Neutrophil (primary cell): Measurements from ENCODE around the gene PLXNB3.
A peak's percentile ranks its signal among the peaks of the same experiment; 100 is the strongest.

ENCODE experiments used
- H3K27ac ChIP-seq: fragments of 200-600 bp; sonication (generic); 2 replicates; pipeline ENCODE4 v1.5.1; 2016; ENCODE audit warnings: mild to moderate bottlenecking, moderate library complexity
- H3K27me3 ChIP-seq: fragments of 200-600 bp; sonication (generic); 2 replicates; pipeline ENCODE4 v1.6.0; 2016; ENCODE audit warnings: mild to moderate bottlenecking
- H3K36me3 ChIP-seq: fragments of 200-600 bp; sonication (generic); 2 replicates; pipeline ENCODE4 v1.5.1; 2017
- H3K4me1 ChIP-seq, 2 experiments: fragments of 200-600 bp in 1 of 2; sonication (generic) in 1 of 2; 1 replicate in 1 of 2; 2 replicates in 1 of 2; pipeline versions ENCODE4 v1.5.1 to v1.6.1; 2013 to 2016; ENCODE audit warnings: low read depth in 1 of 2, low read length in 1 of 2, mild to moderate bottlenecking in 1 of 2, moderate library complexity in 1 of 2; ENCODE audit not compliant: control insufficient read depth in 1 of 2, insufficient read depth in 1 of 2
- H3K4me3 ChIP-seq, 2 experiments: fragments of 200-600 bp in 1 of 2; sonication (generic) in 1 of 2; 1 replicate in 1 of 2; 2 replicates in 1 of 2; pipeline ENCODE4 v1.5.1; 2013 to 2016; ENCODE audit warnings: low read depth in 1 of 2, low read length in 1 of 2, mild to moderate bottlenecking in 1 of 2, moderate library complexity in 1 of 2
- H3K9me3 ChIP-seq: fragments of 200-600 bp; sonication (generic); 2 replicates; pipeline ENCODE4 v1.5.1; 2016
- TF ChIP-seq, protein P1 (sequence below): fragments of 200-600 bp; sonication (generic); IDR thresholded peaks from 2 replicates; pipeline ENCODE4 v1.5.1; 2016; ENCODE audit warnings: antibody characterized with exemption

PLXNB3 gene

GRCh38 chrX:153763989-153764755 lies at the start of gene PLXNB3:
TSS of gene PLXNB3 (plus strand) at chrX:153764249. CDS start at chrX:153765536, 1,287 bp downstream.
- Histone ChIP-seq H3K27ac (no peak within 1 kb of the TSS), H3K4me3 (no peak within 1 kb of the TSS)

GRCh38 chrX:153714256-153714655 lies 49.8 kb upstream of the PLXNB3 start:
- H3K9me3 ChIP-seq, result no peaks in the 10 kb centered on the region
- TF ChIP-seq, protein P1, sequence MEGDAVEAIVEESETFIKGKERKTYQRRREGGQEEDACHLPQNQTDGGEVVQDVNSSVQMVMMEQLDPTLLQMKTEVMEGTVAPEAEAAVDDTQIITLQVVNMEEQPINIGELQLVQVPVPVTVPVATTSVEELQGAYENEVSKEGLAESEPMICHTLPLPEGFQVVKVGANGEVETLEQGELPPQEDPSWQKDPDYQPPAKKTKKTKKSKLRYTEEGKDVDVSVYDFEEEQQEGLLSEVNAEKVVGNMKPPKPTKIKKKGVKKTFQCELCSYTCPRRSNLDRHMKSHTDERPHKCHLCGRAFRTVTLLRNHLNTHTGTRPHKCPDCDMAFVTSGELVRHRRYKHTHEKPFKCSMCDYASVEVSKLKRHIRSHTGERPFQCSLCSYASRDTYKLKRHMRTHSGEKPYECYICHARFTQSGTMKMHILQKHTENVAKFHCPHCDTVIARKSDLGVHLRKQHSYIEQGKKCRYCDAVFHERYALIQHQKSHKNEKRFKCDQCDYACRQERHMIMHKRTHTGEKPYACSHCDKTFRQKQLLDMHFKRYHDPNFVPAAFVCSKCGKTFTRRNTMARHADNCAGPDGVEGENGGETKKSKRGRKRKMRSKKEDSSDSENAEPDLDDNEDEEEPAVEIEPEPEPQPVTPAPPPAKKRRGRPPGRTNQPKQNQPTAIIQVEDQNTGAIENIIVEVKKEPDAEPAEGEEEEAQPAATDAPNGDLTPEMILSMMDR, result no peak
- peaks cover 61% of the 10 kb centered on the region for H3K36me3 ChIP-seq
- no peaks in the 10 kb centered on the region for H3K4me1 ChIP-seq
- no peak overlapping the region for H3K27ac ChIP-seq
- H3K4me3 ChIP-seq, result no peak overlapping the region
- H3K27me3 ChIP-seq, result no peaks in the 10 kb centered on the region

More at GRCh38 chrX:153763989-153764755, at the start of gene PLXNB3:
- TF ChIP-seq, protein P1, result peak; percentile 79
- Histone ChIP-seq H3K36me3 (no peaks in the 10 kb centered on the region), H3K4me1 (no peaks in the 10 kb centered on the region), H3K27me3 (peaks cover 25% of the 10 kb centered on the region), H3K9me3 (no peaks in the 10 kb centered on the region)

DNA sequence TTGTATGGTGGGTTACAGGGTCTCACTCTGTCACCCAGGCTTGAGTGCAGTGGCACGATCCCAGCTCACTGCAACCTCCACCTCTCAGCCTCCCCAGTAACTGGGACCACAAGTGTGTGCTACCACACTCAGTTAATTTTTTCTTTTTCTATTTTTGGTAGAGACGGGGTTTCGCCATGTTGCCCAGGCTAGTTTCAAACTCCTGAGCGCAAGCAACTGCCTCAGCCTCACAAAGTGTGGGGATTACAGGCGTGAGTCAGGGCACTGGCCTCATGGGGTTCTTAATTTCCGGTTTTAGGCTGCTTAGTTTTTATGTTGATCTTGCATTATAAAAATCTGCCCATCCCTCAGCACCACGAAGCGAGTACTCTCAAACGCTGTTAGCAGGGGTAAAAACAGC lies 46.6 kb upstream of the PLXNB3 start:
- Histone ChIP-seq H3K4me3 (no peak overlapping the region), H3K36me3 (peaks cover 57% of the 10 kb centered on the region), H3K27ac (no peak overlapping the region), H3K27me3 (no peaks in the 10 kb centered on the region), H3K4me1 (peaks cover 6 to 7% of the 10 kb centered on the region in 2 experiments), H3K9me3 (no peaks in the 10 kb centered on the region)
- TF ChIP-seq, protein P1, result no peak

GRCh38 chrX:153719238-153719637 lies 44.8 kb upstream of the PLXNB3 start:
- peaks cover 13 to 16% of the 10 kb centered on the region in 2 experiments for H3K4me1 ChIP-seq
- no peaks in the 10 kb centered on the region for H3K27me3 ChIP-seq
- no peaks in the 10 kb centered on the region for H3K9me3 ChIP-seq
- peaks cover 44% of the 10 kb centered on the region for H3K36me3 ChIP-seq
- TF ChIP-seq, protein P1, result no peak
- no peak overlapping the region for H3K27ac ChIP-seq
- H3K4me3 ChIP-seq, result no peak overlapping the region

GRCh38 chrX:153719701-153720100 lies 44.3 kb upstream of the PLXNB3 start:
- H3K27ac ChIP-seq, result no peak overlapping the region
- H3K4me3 ChIP-seq, result no peak overlapping the region
- peaks cover 13 to 16% of the 10 kb centered on the region in 2 experiments for H3K4me1 ChIP-seq
- H3K27me3 ChIP-seq, result no peaks in the 10 kb centered on the region
- TF ChIP-seq, protein P1, result no peak
- H3K36me3 ChIP-seq, result peaks cover 40% of the 10 kb centered on the region
- no peaks in the 10 kb centered on the region for H3K9me3 ChIP-seq
